ENCODE results near the gene NDUFS8.
A peak's percentile ranks its signal among the peaks of the same experiment; 100 is the strongest.

Gene NDUFS8

DNA sequence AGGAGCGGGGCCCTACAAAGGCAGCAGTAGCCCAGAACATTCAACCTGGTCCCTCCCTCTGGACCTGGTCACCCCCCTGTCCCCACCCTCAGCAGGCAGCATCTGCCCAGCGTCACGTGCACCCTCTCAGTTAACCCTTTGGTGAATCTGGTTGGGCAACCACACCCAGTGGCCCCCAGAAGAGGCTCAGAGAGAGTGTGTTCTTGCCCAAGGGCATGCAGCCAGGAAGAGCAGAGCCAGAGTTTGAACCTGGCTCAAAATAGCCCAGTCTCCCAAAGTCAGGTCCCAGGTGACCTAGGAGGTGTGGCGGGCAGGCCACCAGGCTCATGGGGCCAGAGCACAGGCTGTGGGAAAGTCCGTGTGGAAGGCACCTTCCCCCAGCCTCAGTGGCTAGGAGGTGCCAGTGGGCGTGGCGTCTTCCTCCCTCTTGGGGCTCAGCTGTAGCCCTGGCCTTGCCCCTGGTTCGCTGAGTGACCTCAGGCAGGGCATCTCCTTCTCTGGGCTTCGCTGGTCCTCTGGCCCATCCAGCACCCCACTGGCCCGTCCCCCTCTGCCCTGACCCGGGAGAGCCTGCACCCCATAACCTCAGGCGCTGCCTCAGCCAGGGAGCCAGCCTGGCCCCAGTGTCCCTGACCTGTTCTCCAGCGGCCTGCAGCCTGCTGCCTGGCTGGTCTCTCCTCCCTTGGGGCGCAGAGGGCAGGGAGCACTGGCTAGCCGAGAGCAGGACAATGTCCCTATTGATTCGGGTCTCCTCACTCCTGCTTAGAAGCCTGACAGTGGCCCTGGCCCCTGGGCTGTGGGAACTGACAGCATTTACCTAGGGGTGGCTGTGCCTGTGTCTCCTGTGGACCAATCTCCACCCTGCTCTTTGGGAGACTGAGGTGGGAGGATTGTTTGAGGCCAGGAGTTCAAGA lies 13.3 kb upstream of the NDUFS8 start:
- no peak overlapping the region for H3K4me3 ChIP-seq (ENCODE audit: low read length)
- no peak for TF ChIP-seq ZNF274 (IDR thresholded peaks at IDR 0.05; ENCODE audit: low read depth, low read length)

GRCh38 chr11:68017980-68018729 lies 12.3 kb upstream of the NDUFS8 start:
- no peak overlapping the region for H3K4me3 ChIP-seq (ENCODE audit: low read length)
- TF ChIP-seq ZNF274 (IDR thresholded peaks at IDR 0.05; ENCODE audit: low read depth, low read length): no peak

GRCh38 chr11:68018730-68019190 lies 11.7 kb upstream of the NDUFS8 start:
- H3K4me3 ChIP-seq (ENCODE audit: low read length): no peak overlapping the region
- TF ChIP-seq ZNF274 (IDR thresholded peaks at IDR 0.05; ENCODE audit: low read depth, low read length): no peak

GRCh38 chr11:68019486-68019885 lies 11.0 kb upstream of the NDUFS8 start:
- H3K4me3 ChIP-seq (ENCODE audit: low read length): no peak overlapping the region
- no peak for TF ChIP-seq ZNF274 (IDR thresholded peaks at IDR 0.05; ENCODE audit: low read depth, low read length)

DNA sequence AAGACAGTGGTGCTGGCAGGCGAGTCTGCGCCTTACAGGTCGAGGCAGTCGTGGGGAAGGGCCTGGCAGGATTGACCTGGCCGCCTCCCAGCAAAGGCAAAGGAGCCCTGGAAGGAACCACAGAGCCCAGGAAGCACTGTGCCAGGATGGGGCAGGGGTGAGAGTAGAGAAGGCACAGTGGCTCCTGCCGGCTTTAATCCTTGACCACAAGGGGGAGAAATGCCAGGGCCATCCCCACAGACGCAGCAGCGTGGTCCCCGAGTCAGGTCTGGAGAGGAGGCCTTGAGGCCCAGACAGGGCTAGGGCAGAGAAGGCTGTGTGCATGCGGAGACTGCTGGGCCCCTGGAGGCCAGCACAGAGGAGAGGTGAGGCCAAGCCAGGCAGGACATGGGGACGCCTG lies 9.9 kb upstream of the NDUFS8 start:
- no peak overlapping the region for H3K4me3 ChIP-seq (ENCODE audit: low read length)
- no peak for TF ChIP-seq ZNF274 (IDR thresholded peaks at IDR 0.05; ENCODE audit: low read depth, low read length)

GRCh38 chr11:68021167-68021787 lies 9.2 kb upstream of the NDUFS8 start:
- H3K4me3 ChIP-seq (ENCODE audit: low read length): no peak overlapping the region
- TF ChIP-seq ZNF274 (IDR thresholded peaks at IDR 0.05; ENCODE audit: low read depth, low read length): no peak

DNA sequence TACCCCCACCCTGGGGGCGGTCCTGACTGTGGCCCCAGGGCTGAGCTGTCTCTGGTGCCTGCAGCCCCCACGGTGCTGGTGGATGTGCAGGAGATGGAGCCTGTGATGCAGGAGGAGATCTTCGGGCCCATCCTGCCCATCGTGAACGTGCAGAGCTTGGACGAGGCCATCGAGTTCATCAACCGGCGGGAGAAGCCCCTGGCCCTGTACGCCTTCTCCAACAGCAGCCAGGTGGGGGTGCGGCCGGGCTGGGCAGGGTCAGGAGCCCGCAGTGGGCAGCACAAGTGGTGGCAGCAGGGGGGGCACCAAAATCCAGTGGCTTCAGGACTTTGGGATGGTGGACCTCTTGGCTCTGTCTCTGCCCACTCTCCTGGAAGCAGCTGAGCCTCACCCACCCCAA lies 8.0 kb upstream of the NDUFS8 start:
- H3K4me3 ChIP-seq (ENCODE audit: low read length): no peak overlapping the region
- no peak for TF ChIP-seq ZNF274 (IDR thresholded peaks at IDR 0.05; ENCODE audit: low read depth, low read length)

DNA sequence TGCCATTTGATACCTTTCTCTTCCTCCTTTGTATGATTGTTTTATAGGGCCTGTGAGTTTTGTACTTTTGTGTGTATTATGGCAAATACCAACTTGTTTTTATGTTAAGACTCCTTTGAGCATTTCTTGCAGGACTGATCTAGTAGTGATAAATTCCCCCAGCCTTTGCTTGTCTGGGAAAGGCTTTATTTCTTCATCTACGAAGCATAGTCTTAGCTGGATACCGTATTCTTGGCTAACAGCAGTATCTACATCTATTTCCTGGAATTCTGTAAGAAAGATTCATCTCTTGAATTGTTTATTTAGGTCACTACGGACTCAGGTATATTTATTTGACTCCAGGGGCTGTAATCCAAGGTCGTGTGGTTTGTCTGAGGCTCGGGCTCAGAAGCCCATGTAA lies 6.0 kb upstream of the NDUFS8 start:
- no peak for TF ChIP-seq ZNF274 (IDR thresholded peaks at IDR 0.05; ENCODE audit: low read depth, low read length)
- H3K4me3 ChIP-seq (ENCODE audit: low read length): no peak overlapping the region

DNA sequence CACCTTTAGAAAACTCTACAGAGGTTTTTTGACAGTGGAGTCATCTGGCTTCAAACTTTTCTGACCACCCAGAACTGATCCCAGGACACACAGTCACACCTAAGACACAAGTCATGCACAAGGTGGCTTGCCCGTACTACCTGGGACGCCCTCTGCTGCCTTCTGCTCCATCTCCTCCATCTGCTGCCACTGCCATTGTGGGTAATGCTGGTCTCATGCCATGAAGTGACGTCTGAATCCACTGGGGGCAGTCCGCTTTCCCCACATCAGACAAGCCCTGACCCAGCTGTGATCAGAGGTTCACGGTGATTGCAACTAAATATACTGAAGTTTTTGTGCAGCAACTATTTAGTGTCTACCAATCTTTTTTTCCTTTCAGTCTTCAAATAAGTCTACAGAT lies 5.4 kb upstream of the NDUFS8 start:
- no peak overlapping the region for H3K4me3 ChIP-seq (ENCODE audit: low read length)
- TF ChIP-seq ZNF274 (IDR thresholded peaks at IDR 0.05; ENCODE audit: low read depth, low read length): no peak

DNA sequence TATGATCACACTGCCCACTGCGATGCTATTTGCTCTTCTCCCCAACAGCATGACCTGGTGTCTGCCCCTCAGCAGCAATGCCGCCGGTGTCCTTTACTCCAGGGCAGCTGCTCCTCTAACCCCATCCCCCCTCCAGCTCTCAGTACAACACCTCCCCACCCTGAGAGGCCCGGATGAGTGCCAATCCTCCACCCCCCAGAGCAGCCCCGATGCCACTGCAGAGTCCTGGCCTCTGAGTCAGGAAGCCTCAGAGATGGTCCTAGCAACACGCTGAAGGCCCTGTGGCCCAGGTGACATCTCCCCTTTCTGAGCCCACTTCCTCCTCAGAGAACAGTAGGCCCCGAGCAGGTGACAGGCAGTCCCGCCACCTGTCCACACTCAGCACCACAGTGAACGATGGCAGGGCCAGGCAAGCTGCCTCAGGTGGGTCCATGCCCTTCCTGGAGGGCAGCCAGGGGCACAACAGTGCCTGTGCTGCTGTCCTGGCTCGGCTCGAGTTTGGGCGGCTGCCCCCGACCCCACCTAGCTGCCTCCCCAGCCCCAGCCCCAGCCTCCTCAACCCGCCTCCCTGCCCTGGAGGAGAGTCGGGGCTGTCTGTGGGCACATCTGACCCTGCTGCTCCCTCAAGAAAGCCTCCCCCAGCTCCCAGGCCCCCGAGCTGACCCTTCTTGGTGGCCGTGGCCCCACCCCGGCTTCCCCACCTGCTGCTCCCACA lies 3.9 kb upstream of the NDUFS8 start:
- H3K4me3 ChIP-seq (ENCODE audit: low read length): no peak overlapping the region
- no peak for TF ChIP-seq ZNF274 (IDR thresholded peaks at IDR 0.05; ENCODE audit: low read depth, low read length)

DNA sequence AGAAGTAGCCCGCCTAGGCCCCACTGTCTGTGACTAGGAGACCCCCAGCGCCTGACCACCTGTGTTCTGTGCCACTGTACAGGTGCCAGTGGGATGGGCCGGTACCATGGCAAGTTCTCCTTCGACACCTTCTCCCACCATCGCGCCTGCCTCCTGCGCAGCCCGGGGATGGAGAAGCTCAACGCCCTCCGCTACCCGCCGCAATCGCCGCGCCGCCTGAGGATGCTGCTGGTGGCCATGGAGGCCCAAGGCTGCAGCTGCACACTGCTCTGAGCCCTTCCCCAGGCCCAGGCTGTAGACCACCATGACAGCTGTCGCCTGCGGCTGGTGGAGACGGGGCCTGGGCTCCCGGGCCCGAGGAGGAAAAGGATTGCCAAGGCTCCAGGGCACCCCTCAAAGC lies 2.8 kb upstream of the NDUFS8 start:
- H3K4me3 ChIP-seq (ENCODE audit: low read length): no peak overlapping the region
- TF ChIP-seq ZNF274 (IDR thresholded peaks at IDR 0.05; ENCODE audit: low read depth, low read length): no peak

DNA sequence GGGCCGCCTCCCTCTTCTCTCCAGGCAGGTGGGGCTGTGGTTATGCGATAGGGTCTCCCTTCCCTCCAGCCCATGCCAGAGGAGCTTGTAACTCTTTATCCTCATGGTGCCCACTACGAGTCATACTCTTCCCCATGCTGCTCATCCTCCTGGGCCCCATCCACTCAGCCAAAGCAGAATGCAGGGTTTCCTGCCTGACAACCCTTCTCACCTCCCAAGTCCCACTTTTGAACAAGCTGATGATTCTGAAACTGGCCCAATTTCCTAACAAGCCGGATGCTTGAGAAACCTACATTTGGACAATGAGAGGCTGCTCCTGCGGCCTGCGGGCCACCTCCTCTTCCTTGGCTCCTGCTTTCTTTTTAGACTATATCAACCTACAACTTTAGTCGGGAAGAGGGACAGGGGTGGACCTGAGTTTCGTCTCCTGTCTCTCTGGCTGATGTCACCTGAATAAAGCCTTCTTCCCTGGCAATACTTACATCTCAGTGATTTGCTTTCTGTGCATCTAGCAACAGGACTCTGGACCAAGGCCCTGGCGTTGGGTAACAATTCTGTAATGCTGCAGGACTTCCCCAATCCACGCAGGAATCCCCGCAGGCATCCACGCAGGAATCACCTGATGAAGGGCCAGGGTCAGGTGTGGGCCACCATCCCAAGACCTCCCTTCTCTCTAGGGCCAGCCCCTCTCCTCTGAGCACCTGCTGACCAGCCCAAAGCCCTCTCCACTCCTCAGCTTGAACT lies 1.5 kb upstream of the NDUFS8 start:
- no peak for TF ChIP-seq ZNF274 (IDR thresholded peaks at IDR 0.05; ENCODE audit: low read depth, low read length)
- no peak overlapping the region for H3K4me3 ChIP-seq (ENCODE audit: low read length)

- H3K4me3 ChIP-seq (ENCODE audit: low read length): peak overlapping the region; percentile 79
- no peak for TF ChIP-seq ZNF274 (IDR thresholded peaks at IDR 0.05; ENCODE audit: low read depth, low read length)
Observed at GRCh38 chr11:68031144-68031464, 623 bp downstream of the NDUFS8 start.

Measured in GM08714 (cell line).